Measurements from ENCODE around the gene SEC14L5.
"Not testable (repeated sequence)": the region's sequence is repeated elsewhere in the genome, so short reads cannot be mapped to it uniquely, and the experiment has no call there.

SEC14L5 gene

GRCh38 chr16:5041600-5042133 lies 83.5 kb downstream of the SEC14L5 start:
- Histone ChIP-seq H3K4me3 (ENCODE audit: low read depth, low read length) (no peak overlapping the region), H3K9ac (ENCODE audit: low read depth, low read length) (no peak overlapping the region), H3K4me1 (ENCODE audit: control insufficient read depth, insufficient read depth, low read length) (peaks cover 5% of the 10 kb centered on the region)

GRCh38 chr16:5042574-5043171 lies 84.5 kb downstream of the SEC14L5 start:
- Histone ChIP-seq H3K9me3 (ENCODE audit: control insufficient read depth, insufficient read depth, low read length) (no peaks in the 10 kb centered on the region), H3K36me3 (ENCODE audit: control insufficient read depth, insufficient read depth, low read length) (no peaks in the 10 kb centered on the region), H3K4me3 (ENCODE audit: low read depth, low read length) (no peak overlapping the region), H3K27me3 (ENCODE audit: control insufficient read depth, insufficient read depth, low read length) (no peaks in the 10 kb centered on the region), H3K4me1 (ENCODE audit: control insufficient read depth, insufficient read depth, low read length) (no peaks in the 10 kb centered on the region), H3K9ac (ENCODE audit: low read depth, low read length) (no peak overlapping the region)

More at GRCh38 chr16:5041600-5042133, 83.5 kb downstream of the SEC14L5 start:
- no peaks in the 10 kb centered on the region for H3K9me3 ChIP-seq (ENCODE audit: control insufficient read depth, insufficient read depth, low read length)
- H3K27me3 ChIP-seq (ENCODE audit: control insufficient read depth, insufficient read depth, low read length): no peaks in the 10 kb centered on the region
- no peaks in the 10 kb centered on the region for H3K36me3 ChIP-seq (ENCODE audit: control insufficient read depth, insufficient read depth, low read length)

- Histone ChIP-seq H3K27me3 (ENCODE audit: control insufficient read depth, insufficient read depth, low read length) (no peaks in the 10 kb centered on the region), H3K4me1 (ENCODE audit: control insufficient read depth, insufficient read depth, low read length) (no peaks in the 10 kb centered on the region), H3K4me3 (ENCODE audit: low read depth, low read length) (no peak overlapping the region), H3K36me3 (ENCODE audit: control insufficient read depth, insufficient read depth, low read length) (no peaks in the 10 kb centered on the region), H3K9me3 (ENCODE audit: control insufficient read depth, insufficient read depth, low read length) (no peaks in the 10 kb centered on the region), H3K9ac (ENCODE audit: low read depth, low read length) (no peak overlapping the region)
Observed at GRCh38 chr16:5044011-5044540, 85.9 kb downstream of the SEC14L5 start.

DNA sequence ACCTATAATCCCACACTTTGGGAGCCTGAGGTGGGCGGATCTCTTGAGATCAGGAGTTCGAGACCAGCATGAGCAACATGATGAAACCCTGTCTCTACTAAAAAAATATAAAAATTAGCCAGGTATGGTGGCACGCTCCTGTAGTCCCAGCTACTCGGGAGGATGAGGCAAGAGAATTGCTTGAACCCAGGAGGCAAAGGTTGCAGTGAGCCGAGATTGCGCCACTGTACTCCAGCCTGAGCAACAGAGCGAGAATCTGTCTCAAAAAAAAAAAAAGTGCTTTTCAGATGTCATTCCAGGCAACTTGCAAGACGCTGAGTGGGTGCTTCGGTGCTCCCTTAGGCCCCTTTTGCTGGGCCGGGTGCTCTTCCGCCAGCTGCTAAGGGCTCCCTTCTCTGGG lies 86.5 kb downstream of the SEC14L5 start:
- not testable (repeated sequence) for H3K9ac ChIP-seq (ENCODE audit: low read depth, low read length); H3K4me3 ChIP-seq (ENCODE audit: low read depth, low read length); H3K27me3 ChIP-seq (ENCODE audit: control insufficient read depth, insufficient read depth, low read length); H3K36me3 ChIP-seq (ENCODE audit: control insufficient read depth, insufficient read depth, low read length); H3K4me1 ChIP-seq (ENCODE audit: control insufficient read depth, insufficient read depth, low read length); H3K9me3 ChIP-seq (ENCODE audit: control insufficient read depth, insufficient read depth, low read length)

GRCh38 chr16:5045499-5046115 lies 87.5 kb downstream of the SEC14L5 start:
- H3K9me3 ChIP-seq (ENCODE audit: control insufficient read depth, insufficient read depth, low read length): no peaks in the 10 kb centered on the region
- no peaks in the 10 kb centered on the region for H3K27me3 ChIP-seq (ENCODE audit: control insufficient read depth, insufficient read depth, low read length)
- no peaks in the 10 kb centered on the region for H3K4me1 ChIP-seq (ENCODE audit: control insufficient read depth, insufficient read depth, low read length)
- H3K36me3 ChIP-seq (ENCODE audit: control insufficient read depth, insufficient read depth, low read length): no peaks in the 10 kb centered on the region
- H3K9ac ChIP-seq (ENCODE audit: low read depth, low read length): no peak overlapping the region
- no peak overlapping the region for H3K4me3 ChIP-seq (ENCODE audit: low read depth, low read length)

DNA sequence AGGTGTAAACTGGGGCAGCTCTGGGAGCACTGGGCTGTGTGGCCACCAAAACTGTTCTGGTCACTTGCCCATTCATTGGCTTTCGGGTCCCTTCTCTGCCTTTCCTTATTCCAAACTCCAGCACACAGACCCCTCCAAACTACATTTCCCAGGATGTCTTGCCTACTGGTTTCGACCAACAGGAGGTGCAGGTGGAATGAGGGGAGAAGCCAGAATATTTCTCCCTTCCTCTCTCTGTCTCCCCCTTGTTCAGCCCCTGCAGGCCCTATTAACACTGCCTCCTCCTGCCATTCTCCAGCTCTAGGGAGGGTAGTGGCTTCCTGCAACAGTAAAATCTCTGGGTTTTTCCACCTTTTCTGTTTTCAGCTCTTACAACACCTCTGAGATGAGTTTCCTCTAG lies 88.8 kb downstream of the SEC14L5 start:
- no peak overlapping the region for H3K4me3 ChIP-seq (ENCODE audit: low read depth, low read length)
- no peaks in the 10 kb centered on the region for H3K36me3 ChIP-seq (ENCODE audit: control insufficient read depth, insufficient read depth, low read length)
- H3K9ac ChIP-seq (ENCODE audit: low read depth, low read length): no peak overlapping the region

DNA sequence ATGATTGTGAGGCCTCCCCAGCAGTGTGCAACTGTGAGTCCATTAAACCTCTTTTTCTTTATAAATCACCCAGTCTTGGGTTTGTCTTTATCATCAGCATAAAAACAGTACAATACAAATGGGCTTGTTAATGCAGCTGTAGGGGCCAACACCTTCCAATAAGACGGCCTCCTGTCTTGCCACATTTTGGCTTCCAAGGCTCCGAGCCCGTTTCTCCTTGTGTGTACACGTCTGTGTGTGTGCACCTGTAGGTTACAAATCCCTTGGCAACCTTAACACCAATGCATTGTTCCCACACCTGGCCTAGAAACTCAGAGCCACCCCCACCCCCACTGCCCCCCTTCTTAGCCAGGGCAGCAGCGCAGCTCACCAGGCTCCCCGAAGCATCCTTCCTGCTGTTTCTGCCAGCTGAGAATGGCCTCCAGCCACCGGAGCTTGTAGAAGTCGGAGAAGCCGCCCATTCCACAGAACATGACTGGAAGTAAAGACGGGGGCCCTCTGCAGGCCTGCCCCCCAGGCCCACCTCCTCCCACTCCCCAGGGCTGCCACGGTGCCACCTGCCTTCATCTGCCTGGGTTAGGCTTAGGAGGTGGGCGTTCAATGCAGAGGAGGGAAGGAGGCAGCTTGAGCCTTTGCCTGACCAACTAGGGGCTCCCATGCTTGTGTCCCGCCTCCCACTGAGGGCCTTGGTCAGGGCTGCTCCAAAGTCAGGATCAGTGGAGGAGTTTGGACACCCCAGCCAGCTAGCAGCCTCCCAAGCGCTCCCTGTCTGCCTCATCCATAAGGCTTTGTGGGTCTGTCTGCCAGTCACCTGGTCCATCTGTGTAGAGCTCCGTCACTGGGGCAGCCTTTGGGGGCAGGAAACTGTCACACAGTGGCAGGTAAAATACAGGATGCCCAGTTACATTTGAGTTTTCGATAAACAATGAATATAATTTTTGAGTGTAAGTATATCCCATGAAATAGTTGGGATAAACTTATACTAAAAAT lies 97.0 kb downstream of the SEC14L5 start:
- no peak overlapping the region for H3K4me3 ChIP-seq (ENCODE audit: low read depth, low read length)
- no peaks in the 10 kb centered on the region for H3K4me1 ChIP-seq (ENCODE audit: control insufficient read depth, insufficient read depth, low read length)
- no peaks in the 10 kb centered on the region for H3K9me3 ChIP-seq (ENCODE audit: control insufficient read depth, insufficient read depth, low read length)
- no peaks in the 10 kb centered on the region for H3K36me3 ChIP-seq (ENCODE audit: control insufficient read depth, insufficient read depth, low read length)
- no peak overlapping the region for H3K9ac ChIP-seq (ENCODE audit: low read depth, low read length)
- H3K27me3 ChIP-seq (ENCODE audit: control insufficient read depth, insufficient read depth, low read length): no peaks in the 10 kb centered on the region

More for the DNA sequence above, 88.8 kb downstream of the SEC14L5 start:
- no peaks in the 10 kb centered on the region for H3K4me1 ChIP-seq (ENCODE audit: control insufficient read depth, insufficient read depth, low read length)
- no peaks in the 10 kb centered on the region for H3K9me3 ChIP-seq (ENCODE audit: control insufficient read depth, insufficient read depth, low read length)
- H3K27me3 ChIP-seq (ENCODE audit: control insufficient read depth, insufficient read depth, low read length): no peaks in the 10 kb centered on the region

- no peak overlapping the region for H3K9ac ChIP-seq (ENCODE audit: low read depth, low read length)
- peaks cover 2% of the 10 kb centered on the region for H3K4me1 ChIP-seq (ENCODE audit: control insufficient read depth, insufficient read depth, low read length)
Observed at GRCh38 chr16:5056352-5056751, 98.2 kb downstream of the SEC14L5 start.

DNA sequence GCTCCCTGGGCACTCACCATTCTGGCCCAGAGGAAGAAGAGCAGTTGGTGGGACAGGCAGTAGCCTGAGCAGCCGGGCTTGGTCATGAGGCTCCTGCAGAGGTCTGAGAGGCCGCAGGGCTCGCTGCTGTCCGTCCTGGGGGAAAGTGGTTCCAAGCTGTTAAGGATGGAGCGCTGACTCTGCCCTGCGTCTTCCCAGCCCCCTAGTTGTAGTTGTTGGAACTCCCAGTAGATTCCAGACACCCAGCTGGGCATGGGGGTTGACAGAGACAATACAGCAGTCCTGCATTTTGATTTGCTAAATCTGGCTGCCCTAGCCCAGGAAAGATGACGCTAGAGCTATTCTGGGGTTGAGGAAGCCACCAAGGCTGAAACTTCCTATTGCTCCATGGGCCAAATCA lies 100.3 kb downstream of the SEC14L5 start:
- H3K36me3 ChIP-seq (ENCODE audit: control insufficient read depth, insufficient read depth, low read length): no peaks in the 10 kb centered on the region
- no peaks in the 10 kb centered on the region for H3K27me3 ChIP-seq (ENCODE audit: control insufficient read depth, insufficient read depth, low read length)
- peak overlapping the region; percentile 9 for H3K4me3 ChIP-seq (ENCODE audit: low read depth, low read length)
- no peak overlapping the region for H3K9ac ChIP-seq (ENCODE audit: low read depth, low read length)
- peaks cover 2% of the 10 kb centered on the region for H3K4me1 ChIP-seq (ENCODE audit: control insufficient read depth, insufficient read depth, low read length)
- no peaks in the 10 kb centered on the region for H3K9me3 ChIP-seq (ENCODE audit: control insufficient read depth, insufficient read depth, low read length)

More at GRCh38 chr16:5056352-5056751, 98.2 kb downstream of the SEC14L5 start:
- H3K27me3 ChIP-seq (ENCODE audit: control insufficient read depth, insufficient read depth, low read length): no peaks in the 10 kb centered on the region
- no peaks in the 10 kb centered on the region for H3K9me3 ChIP-seq (ENCODE audit: control insufficient read depth, insufficient read depth, low read length)
- H3K4me3 ChIP-seq (ENCODE audit: low read depth, low read length): no peak overlapping the region
- H3K36me3 ChIP-seq (ENCODE audit: control insufficient read depth, insufficient read depth, low read length): no peaks in the 10 kb centered on the region

DNA sequence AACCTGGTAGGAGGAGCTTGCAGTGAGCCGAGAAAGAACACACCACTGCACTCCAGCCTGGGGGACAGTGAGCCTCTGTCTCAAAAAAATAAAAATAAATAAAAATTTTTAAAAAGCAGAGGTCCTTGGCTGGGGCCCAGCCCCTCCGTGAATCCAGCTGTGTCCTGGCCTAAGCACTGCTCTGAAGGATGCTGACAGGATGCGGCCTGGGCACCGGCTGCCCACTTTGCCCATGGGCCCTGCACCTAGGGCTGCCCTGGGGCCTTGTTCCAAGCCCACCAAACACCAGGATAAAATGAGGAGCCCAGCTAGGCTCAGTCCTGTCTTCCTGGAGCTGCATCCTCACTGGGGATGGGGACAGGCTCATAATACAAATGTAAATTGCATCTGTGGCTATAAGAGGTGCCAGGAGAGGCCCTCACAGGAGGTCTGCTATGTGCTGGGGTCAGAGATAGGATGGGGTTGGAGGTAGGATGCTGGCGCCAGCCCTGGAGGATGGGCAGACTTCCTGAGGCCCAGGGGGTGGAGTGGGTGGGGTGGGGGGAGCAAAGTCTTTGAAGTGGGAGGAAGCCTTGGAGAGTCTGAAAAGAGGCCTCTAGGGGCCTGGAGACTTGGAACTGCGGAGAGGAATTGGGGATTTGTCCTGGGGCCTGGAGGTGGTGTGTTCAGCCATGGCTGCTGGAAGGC lies 101.4 kb downstream of the SEC14L5 start:
- H3K9ac ChIP-seq (ENCODE audit: low read depth, low read length): no peak overlapping the region
- peaks cover 2% of the 10 kb centered on the region for H3K4me1 ChIP-seq (ENCODE audit: control insufficient read depth, insufficient read depth, low read length)
- no peaks in the 10 kb centered on the region for H3K9me3 ChIP-seq (ENCODE audit: control insufficient read depth, insufficient read depth, low read length)
- no peaks in the 10 kb centered on the region for H3K27me3 ChIP-seq (ENCODE audit: control insufficient read depth, insufficient read depth, low read length)
- no peak overlapping the region for H3K4me3 ChIP-seq (ENCODE audit: low read depth, low read length)
- H3K36me3 ChIP-seq (ENCODE audit: control insufficient read depth, insufficient read depth, low read length): no peaks in the 10 kb centered on the region

DNA sequence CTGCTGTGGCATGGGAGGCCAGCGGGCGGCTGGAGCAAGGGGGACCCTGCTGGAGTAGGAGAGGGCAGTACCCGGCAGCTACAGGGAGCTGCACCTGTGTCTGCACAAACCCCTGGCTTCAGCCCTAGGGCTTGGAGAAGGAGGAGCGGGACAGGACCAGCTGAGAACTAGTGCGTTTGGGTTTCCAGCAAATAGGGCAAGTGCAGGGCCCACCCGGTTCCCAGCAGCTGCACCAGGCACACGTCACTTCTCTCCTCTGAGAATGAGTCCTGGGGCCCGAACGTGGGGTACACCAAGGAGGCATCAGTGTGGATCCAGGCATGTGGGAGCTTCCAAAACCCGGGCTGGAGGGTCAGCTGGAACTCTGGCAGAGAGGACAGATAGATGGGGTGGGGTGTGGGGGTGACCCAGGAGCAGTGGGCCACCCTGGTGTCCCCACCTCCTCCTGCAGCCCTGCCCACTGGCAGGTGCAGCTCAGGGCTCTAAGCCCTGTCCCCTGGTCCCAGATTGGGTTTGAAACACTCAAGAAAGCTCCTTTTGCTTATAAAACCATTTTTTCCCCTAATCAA lies 102.0 kb downstream of the SEC14L5 start:
- no peaks in the 10 kb centered on the region for H3K27me3 ChIP-seq (ENCODE audit: control insufficient read depth, insufficient read depth, low read length)
- no peaks in the 10 kb centered on the region for H3K36me3 ChIP-seq (ENCODE audit: control insufficient read depth, insufficient read depth, low read length)
- H3K9ac ChIP-seq (ENCODE audit: low read depth, low read length): no peak overlapping the region
- H3K9me3 ChIP-seq (ENCODE audit: control insufficient read depth, insufficient read depth, low read length): no peaks in the 10 kb centered on the region
- no peak overlapping the region for H3K4me3 ChIP-seq (ENCODE audit: low read depth, low read length)
- H3K4me1 ChIP-seq (ENCODE audit: control insufficient read depth, insufficient read depth, low read length): peaks cover 2% of the 10 kb centered on the region

Data from iPS-15b (cell line).